Right lobe of liver (tissue), 6 donors: ENCODE results near the gene SLC44A4. TPM values are rescaled to one million over a fixed set of nuclear protein-coding genes. Genes with fewer than 3 reads are reported as not detected.

Experiments used
- ATAC-seq, 4 donors: fragments of 200-7000 bp; cut with Tn5 transposase; one replicate each; pipeline ENCODE4 v1.9.1; 2020; ENCODE audit warnings: mild to moderate bottlenecking in 4 of 4, moderate library complexity in 4 of 4
- DNase-seq, 3 donors: peaks; one replicate each; pipeline ENCODE4 v3.0.0-alpha.2; 2020
- H3K27ac ChIP-seq, 3 donors: fragments of 200-600 bp; one replicate each; pipeline ENCODE4 v1.8.0; 2022
- H3K27me3 ChIP-seq, 2 donors: fragments of 200-600 bp; one replicate each; pipeline ENCODE4 v1.8.0; 2022
- H3K36me3 ChIP-seq, 4 donors: fragments of 200-600 bp; sonication (generic) in 1 of 4; one replicate each; pipeline versions ENCODE4 v1.5.1 to v1.8.0; 2017 to 2022; ENCODE audit warnings: control low read depth in 1 of 4
- H3K4me1 ChIP-seq, 4 donors: fragments of 200-600 bp; sonication (generic) in 1 of 4; one replicate each; pipeline versions ENCODE4 v1.5.1 to v1.8.0; 2017 to 2022; ENCODE audit warnings: control low read depth in 1 of 4
- H3K4me3 ChIP-seq, 3 donors: fragments of 200-600 bp; one replicate each; pipeline ENCODE4 v1.8.0; 2022
- H3K9me3 ChIP-seq, 4 donors: fragments of 200-600 bp; sonication (generic) in 1 of 4; one replicate each; pipeline versions ENCODE4 v1.5.1 to v1.8.0; 2017 to 2022; ENCODE audit warnings: control low read depth in 1 of 4
- CTCF ChIP-seq, 4 donors: fragments of 200-600 bp in 3 of 4; fragments of 450-650 bp in 1 of 4; IDR thresholded peaks; one replicate each; pipeline versions ENCODE4 v1.5.1 to v1.8.0; 2016 to 2022; ENCODE audit warnings: antibody characterized with exemption in 4 of 4, mild to moderate bottlenecking in 2 of 4
- POLR2A ChIP-seq: fragments of 450-650 bp; IDR thresholded peaks from one replicate; pipeline ENCODE4 v1.6.1; 2017; ENCODE audit warnings: antibody characterized with exemption, mild to moderate bottlenecking
- WGBS: methylation state at CpG from one replicate; pipeline ENCODE4 v1.1.6; 2018; ENCODE audit warnings: low coverage, low lambda C conversion rate; ENCODE audit not compliant: insufficient coverage; ENCODE audit errors: missing lambda C conversion rate; 5-methylcytosine and 5-hydroxymethylcytosine counted together
- intact Hi-C, 2 donors: fragments of 100-400 bp; cut with DNase I; formaldehyde crosslinking; loops; one replicate each; pipeline versions ENCODE4 v1.11.2 to v1.14.1; 2022
- total RNA-seq, 6 experiments: library from RNA; depleted of rRNA in 2 of 6; stranded (reverse); fragments of >200 nt in 2 of 6; fragmentation: NEBNext Ultra II Directional in 3 of 6; extraction: Animal tissue kit (Norgen Biotek cat#: 25700) in 3 of 6; gene quantifications; one replicate each; pipeline versions ENCODE4 v1.1.0 to v1.2.4, GENCODE V29; 2016 to 2023
- donor health status: DM: no; HTN: yes; CAD: no.
- donor health status: DM: no; HTN: no; CAD: no.
- donor health status: DM: no; HTN: no; CAD: no.
- donor health status: DM: no; HTN: yes; CAD: no.
- donor health status: DM: no; HTN: yes; CAD: no.

SLC44A4 gene
- total RNA-seq, 6 experiments from 2014 or later: 0.09 to 0.25 TPM; not detected in 4

GRCh38 chr6:31922942-31923341 lies 44.1 kb upstream of the SLC44A4 start:
- intact Hi-C loops: no loop called here
- TF ChIP-seq CTCF (IDR thresholded peaks at IDR 0.05) (peak; percentile 12 to 34 (median 30)), POLR2A (no peak)
- peak in 1 of 3 donors; percentile 58 for DNase-seq
- Histone ChIP-seq H3K9me3 (no peaks in the 10 kb centered on the region), H3K4me1 (peaks cover 0 to 7% (median 3%) of the 10 kb centered on the region in 4 donors), H3K4me3 (no peak overlapping the region), H3K27me3 (no peaks in the 10 kb centered on the region), H3K27ac (no peak overlapping the region), H3K36me3 (no peaks in the 10 kb centered on the region)
- ATAC-seq: peak; percentile 29 to 56 (median 34)
- WGBS: 5% methylated on average over 5 of the region's 5 CpGs

GRCh38 chr6:31920811-31921210 lies 42.0 kb upstream of the SLC44A4 start:
- TF ChIP-seq CTCF (IDR thresholded peaks at IDR 0.05) (no peak), POLR2A (no peak)
- intact Hi-C loops: no loop called here
- 72% methylated on average over 2 of the region's 2 CpGs for WGBS
- DNase-seq: no peak
- no peaks in the 10 kb centered on the region for H3K36me3 ChIP-seq
- ATAC-seq: no peak
- H3K27me3 ChIP-seq: no peaks in the 10 kb centered on the region
- H3K27ac ChIP-seq: no peak overlapping the region
- H3K4me3 ChIP-seq: no peak overlapping the region
- H3K9me3 ChIP-seq: no peaks in the 10 kb centered on the region
- H3K4me1 ChIP-seq: no peaks in the 10 kb centered on the region

- intact Hi-C loops: no loop called here
- DNase-seq: no peak
- Histone ChIP-seq H3K27ac (no peak overlapping the region), H3K9me3 (no peaks in the 10 kb centered on the region), H3K27me3 (no peaks in the 10 kb centered on the region), H3K4me1 (no peaks in the 10 kb centered on the region), H3K36me3 (no peaks in the 10 kb centered on the region), H3K4me3 (no peak overlapping the region)
- TF ChIP-seq CTCF (IDR thresholded peaks at IDR 0.05): no peak
- TF ChIP-seq POLR2A: no peak
- 84% methylated on average over 3 of the region's 6 CpGs for WGBS
- no peak for ATAC-seq
These were observed 41.0 kb upstream of the SLC44A4 start for GRCh38 chr6:31919624-31920303.

- ATAC-seq (no peak), DNase-seq (no peak)
- Histone ChIP-seq H3K27ac (no peak overlapping the region), H3K9me3 (no peaks in the 10 kb centered on the region), H3K4me3 (no peak overlapping the region), H3K4me1 (no peaks in the 10 kb centered on the region), H3K27me3 (no peaks in the 10 kb centered on the region), H3K36me3 (no peaks in the 10 kb centered on the region)
- TF ChIP-seq CTCF (IDR thresholded peaks at IDR 0.05) (no peak), POLR2A (no peak)
- intact Hi-C loops: no loop called here
- WGBS: 79% methylated on average over 3 of the region's 8 CpGs
These were observed 39.4 kb upstream of the SLC44A4 start for GRCh38 chr6:31918069-31918720.
